Cardiac muscle cell (in vitro differentiated cells and primary cell): ENCODE data around the gene TTC28. TPM values are rescaled to one million over a fixed set of nuclear protein-coding genes. Genes with fewer than 3 reads are reported as not detected.

Experiments
- DNase-seq, 2 donors: peaks; one replicate each; pipeline versions ENCODE4 v3.0.0 to v3.0.0-alpha.2; 2010 to 2017; ENCODE audit warnings: low read depth in 1 of 2, low spot score in 1 of 2
- H3K27ac ChIP-seq: fragments of 200-600 bp; sonication (generic); 2 replicates; pipeline ENCODE4 v1.5.1; 2016
- H3K27me3 ChIP-seq: fragments of 200-600 bp; sonication (generic); 2 replicates; pipeline ENCODE4 v1.6.0; 2016; ENCODE audit warnings: control low read depth
- H3K36me3 ChIP-seq: fragments of 200-600 bp; sonication (generic); 2 replicates; pipeline ENCODE4 v1.5.1; 2016; ENCODE audit warnings: control low read depth
- H3K4me1 ChIP-seq: fragments of 200-600 bp; sonication (generic); 2 replicates; pipeline ENCODE4 v1.8.1; 2017; ENCODE audit warnings: low read depth, mild to moderate bottlenecking, mixed run types
- H3K4me3 ChIP-seq: fragments of 200-600 bp; sonication (generic); 2 replicates; pipeline ENCODE4 v1.5.1; 2016; ENCODE audit warnings: mild to moderate bottlenecking
- H3K9me3 ChIP-seq: fragments of 200-600 bp; sonication (generic); 2 replicates; pipeline ENCODE4 v1.5.1; 2017; ENCODE audit warnings: low read depth, mild to moderate bottlenecking, control low read depth
- CTCF ChIP-seq: IDR thresholded peaks from 2 replicates; pipeline ENCODE4 v1.5.1; 2012; ENCODE audit warnings: low read depth, mild to moderate bottlenecking, low read length
- polyA plus RNA-seq: library from polyadenylated mRNA; unstranded; fragments of >200 nt; fragmentation: Nextera tagmentation; extraction: Ambion mirVana; gene quantifications from 2 replicates; pipeline ENCODE4 v1.2.1, GENCODE V29; 2016
- total RNA-seq: library from RNA; depleted of rRNA; stranded (reverse); fragments of >200 nt; gene quantifications from 2 replicates; pipeline ENCODE4 v1.2.3, GENCODE V29; 2016

The TTC28 gene
- total and polyA plus RNA-seq, 2 experiments from 2014 or later: 27.3 to 109 TPM

DNA sequence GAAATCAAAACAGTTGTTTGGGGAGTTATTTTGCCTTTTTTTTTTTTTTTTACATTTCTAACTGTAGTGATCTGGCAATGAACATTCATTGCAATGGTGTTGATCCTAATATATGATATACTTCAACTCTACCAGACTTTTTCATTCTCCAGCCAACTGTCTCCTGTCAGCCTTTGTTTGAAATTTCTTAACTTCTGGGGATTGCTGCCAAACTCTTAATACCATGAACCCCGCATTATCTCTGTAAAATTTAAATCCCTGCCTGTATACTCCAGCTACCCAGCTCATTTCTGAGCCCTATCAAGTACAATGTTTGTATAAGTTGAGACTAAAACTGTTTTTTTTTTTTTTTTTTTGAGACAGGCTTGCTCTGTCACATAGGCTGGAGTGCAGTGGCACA is 280.7 kb downstream of the TTC28 start:
- DNase-seq: peak in 1 of 2 donors; percentile 68
- H3K27me3 ChIP-seq: no peaks in the 10 kb centered on the region
- TF ChIP-seq CTCF: no peak
- peaks cover 14% of the 10 kb centered on the region for H3K4me1 ChIP-seq
- H3K27ac ChIP-seq: no peak overlapping the region
- H3K9me3 ChIP-seq: no peaks in the 10 kb centered on the region
- H3K36me3 ChIP-seq: no peaks in the 10 kb centered on the region
- no peak overlapping the region for H3K4me3 ChIP-seq

DNA sequence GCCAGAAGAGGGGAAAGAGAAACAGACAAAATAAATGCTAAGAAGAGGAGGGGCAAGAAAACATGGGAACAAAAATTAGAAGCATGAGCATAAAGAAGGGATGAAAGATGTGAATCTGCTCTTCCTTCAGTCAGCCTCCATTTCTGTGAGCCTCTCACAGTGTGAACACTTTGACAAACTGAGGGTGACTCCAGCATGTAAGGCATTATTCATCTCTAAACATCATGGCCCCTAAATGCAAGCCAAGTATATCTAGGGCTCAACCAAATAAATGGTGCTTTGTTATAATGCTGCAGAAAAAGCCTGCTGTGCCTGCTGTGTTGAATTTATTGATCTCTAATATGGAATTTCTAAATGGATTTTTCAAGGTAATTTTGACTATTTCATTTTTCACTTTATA is 281.3 kb downstream of the TTC28 start:
- Histone ChIP-seq H3K4me3 (no peak overlapping the region), H3K27ac (no peak overlapping the region), H3K27me3 (no peaks in the 10 kb centered on the region), H3K9me3 (no peaks in the 10 kb centered on the region), H3K36me3 (no peaks in the 10 kb centered on the region), H3K4me1 (peaks cover 14% of the 10 kb centered on the region)
- TF ChIP-seq CTCF: no peak
- no peak for DNase-seq

DNA sequence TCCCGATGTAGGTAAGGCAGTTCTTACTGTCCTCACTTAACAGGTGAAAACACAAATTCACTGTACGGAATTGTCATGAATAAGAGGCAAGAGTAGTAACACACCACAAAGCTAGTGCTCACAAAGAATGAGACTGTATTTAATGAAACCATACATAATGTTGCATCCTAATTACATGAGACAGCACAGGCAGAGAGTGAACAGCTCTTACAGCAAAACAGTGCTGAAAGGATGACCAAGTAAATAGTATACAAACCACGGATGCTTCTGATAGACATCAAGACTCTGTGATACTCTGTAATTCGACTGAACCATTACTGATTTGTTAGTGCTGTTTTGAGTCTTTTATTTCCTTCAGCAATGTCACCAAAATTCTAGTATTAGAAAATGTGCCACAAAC is 282.3 kb downstream of the TTC28 start:
- no peaks in the 10 kb centered on the region for H3K9me3 ChIP-seq
- H3K27me3 ChIP-seq: no peaks in the 10 kb centered on the region
- H3K4me1 ChIP-seq: peaks cover 14% of the 10 kb centered on the region
- no peaks in the 10 kb centered on the region for H3K36me3 ChIP-seq
- H3K27ac ChIP-seq: peak overlapping the region; percentile 76
- no peak for TF ChIP-seq CTCF
- no peak for DNase-seq
- H3K4me3 ChIP-seq: no peak overlapping the region

GRCh38 chr22:28395920-28396753 is 283.5 kb downstream of the TTC28 start:
- H3K27me3 ChIP-seq: no peaks in the 10 kb centered on the region
- peak in 1 of 2 donors; percentile 46 for DNase-seq
- no peaks in the 10 kb centered on the region for H3K9me3 ChIP-seq
- no peaks in the 10 kb centered on the region for H3K36me3 ChIP-seq
- TF ChIP-seq CTCF: no peak
- H3K27ac ChIP-seq: peak overlapping the region; percentile 76
- peaks cover 14% of the 10 kb centered on the region for H3K4me1 ChIP-seq
- H3K4me3 ChIP-seq: no peak overlapping the region

DNA sequence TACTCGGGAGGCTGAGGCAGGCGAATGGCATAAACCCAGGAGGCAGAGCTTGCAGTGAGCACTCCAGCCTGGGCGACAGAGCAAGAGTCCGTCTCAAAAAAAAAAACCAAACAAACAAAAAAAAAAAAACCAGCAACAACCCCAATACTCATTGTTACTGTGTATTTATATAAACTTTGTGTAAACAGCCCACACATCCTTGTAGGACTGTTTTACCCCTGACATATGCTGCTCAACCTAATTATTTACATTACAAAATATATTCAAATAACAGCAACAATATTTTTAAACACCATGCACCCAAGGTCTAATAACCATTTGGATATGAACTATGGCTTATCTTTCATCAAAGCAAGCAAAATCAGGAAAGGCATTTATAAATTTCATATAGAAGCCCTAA is 284.1 kb downstream of the TTC28 start:
- TF ChIP-seq CTCF: no peak
- Histone ChIP-seq H3K9me3 (no peaks in the 10 kb centered on the region), H3K4me3 (no peak overlapping the region), H3K27ac (peak overlapping the region; percentile 76), H3K4me1 (peaks cover 14% of the 10 kb centered on the region), H3K36me3 (no peaks in the 10 kb centered on the region), H3K27me3 (no peaks in the 10 kb centered on the region)
- no peak for DNase-seq
